GM12891 (cell line): Measurements from ENCODE around the gene MICAL3.

Experiments
- PAX5 ChIP-seq: IDR thresholded peaks from 2 replicates; pipeline ENCODE4 v1.6.1; 2011; ENCODE audit warnings: low read length, moderate library complexity, mild to moderate bottlenecking; ENCODE audit not compliant: insufficient read depth, severe bottlenecking
- POLR2A ChIP-seq: IDR thresholded peaks from 2 replicates; pipeline ENCODE4 v1.6.1; 2011; ENCODE audit warnings: low read depth, low read length, control low read depth
- POLR2AphosphoS5 ChIP-seq: IDR thresholded peaks from 2 replicates; pipeline ENCODE4 v1.6.1; 2011; ENCODE audit warnings: low read depth, low read length, control low read depth
- POU2F2 ChIP-seq: IDR thresholded peaks from 2 replicates; pipeline ENCODE4 v1.6.1; 2011; ENCODE audit warnings: low read depth, mild to moderate bottlenecking, control low read depth, low read length, moderate library complexity
- SPI1 ChIP-seq: IDR thresholded peaks from 2 replicates; pipeline ENCODE4 v1.6.1; 2011; ENCODE audit warnings: low read depth, low read length, control low read depth
- TAF1 ChIP-seq: IDR thresholded peaks from 2 replicates; pipeline ENCODE4 v1.6.1; 2011; ENCODE audit warnings: low read depth, low read length, control low read depth

DNA sequence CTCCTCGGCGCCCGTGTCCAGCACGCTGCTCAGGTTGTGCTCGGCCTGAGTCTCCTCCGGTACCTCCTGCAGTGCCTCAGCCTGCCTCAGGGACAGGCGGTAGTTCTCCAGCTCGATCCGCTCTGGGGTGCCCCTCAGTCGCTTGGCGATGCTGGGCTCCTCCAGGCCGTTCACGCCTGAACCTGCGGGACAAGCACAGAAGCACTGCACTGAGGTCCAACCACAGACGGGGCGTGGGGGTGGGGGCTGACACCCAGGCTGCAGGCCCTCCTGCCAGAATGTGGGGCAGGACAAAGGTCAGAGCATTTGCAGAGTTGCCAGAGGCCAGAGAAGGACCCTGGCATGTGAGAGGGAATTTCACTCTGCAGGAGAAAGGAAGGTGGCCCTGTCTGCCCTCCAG is 182.5 kb downstream of the MICAL3 start:
- TF ChIP-seq TAF1 (no peak), POLR2A (no peak), POLR2AphosphoS5 (no peak), SPI1 (no peak), PAX5 (no peak), POU2F2 (no peak)
